Adrenal gland (tissue), 12 donors: ENCODE results near the gene FARS2. TPM values are rescaled to one million over a fixed set of nuclear protein-coding genes. Genes with fewer than 3 reads are reported as not detected.

Experiments used
- DNase-seq, 7 donors: peaks; one replicate each; pipeline ENCODE4 v3.0.0-alpha.2; 2019 to 2020
- H3K27ac ChIP-seq, 5 donors: fragments of 200-600 bp; sonication (generic) in 4 of 5; 1 replicate in 3 of 5; 2 replicates in 2 of 5; pipeline versions ENCODE4 v1.5.1 to v1.8.0; 2016 to 2020; ENCODE audit warnings: mild to moderate bottlenecking in 1 of 5
- H3K27me3 ChIP-seq: fragments of 200-600 bp; 2 replicates; pipeline ENCODE4 v1.8.0; 2021
- H3K36me3 ChIP-seq, 2 donors: fragments of 200-600 bp; replicated peaks in 1 of 2; 1 replicate in 1 of 2; 2 replicates in 1 of 2; pipeline versions ENCODE4 v1.5.1 to v1.8.0; 2018 to 2022
- H3K4me1 ChIP-seq, 2 donors: fragments of 200-600 bp; replicated peaks in 1 of 2; 1 replicate in 1 of 2; 2 replicates in 1 of 2; pipeline versions ENCODE4 v1.5.1 to v1.8.0; 2018 to 2021
- H3K4me3 ChIP-seq, 4 donors: fragments of 200-600 bp; sonication (generic) in 3 of 4; one replicate each; pipeline ENCODE4 v1.5.1; 2016 to 2018
- H3K9me3 ChIP-seq, 3 donors: fragments of 200-600 bp; sonication (generic) in 1 of 3; replicated peaks in 1 of 3; 1 replicate in 2 of 3; 2 replicates in 1 of 3; pipeline versions ENCODE4 v1.5.1 to v1.8.0; 2016 to 2021
- POLR2A ChIP-seq, 2 donors: fragments of 450-650 bp; IDR thresholded peaks; one replicate each; pipeline ENCODE4 v1.6.1; 2017; ENCODE audit warnings: antibody characterized with exemption in 2 of 2, mild to moderate bottlenecking in 2 of 2, moderate library complexity in 1 of 2
- WGBS, 4 donors: extraction: QIAGEN DNeasy Blood & Tissue Kit in 2 of 4; methylation state at CpG; one replicate each; pipeline versions ENCODE4 v1.1.5 to v1.1.7; 2013 to 2017; 5-methylcytosine and 5-hydroxymethylcytosine counted together
- intact Hi-C, 2 donors: fragments of 100-400 bp; cut with DNase I; formaldehyde crosslinking; loops; one replicate each; pipeline versions ENCODE4 v1.14.1 to v1.15.0; 2022 to 2023
- polyA plus RNA-seq, 3 donors: library from polyadenylated mRNA; stranded (reverse); fragments of 200-250 nt in 2 of 3; fragments of 350-450 nt in 1 of 3; fragmentation: Illumina TruSeq in 1 of 3; extraction: RNeasy Lipid Tissue Mini Kit (QIAGEN cat#74804) in 1 of 3; gene quantifications; one replicate each; pipeline ENCODE4 v1.2.3, GENCODE V29; 2013 to 2014
- total RNA-seq, 9 donors: library from RNA; depleted of rRNA in 4 of 9; stranded (reverse); fragments of >200 nt in 4 of 9; fragments of 120-200 nt in 1 of 9; fragmentation: NEBNext Ultra II Directional in 1 of 9; extraction: Animal tissue kit (Norgen Biotek cat#: 25700) in 1 of 9; gene quantifications; one replicate each; pipeline versions ENCODE4 v1.1.0 to v1.2.4, GENCODE V29; 2013 to 2023
- TF ChIP-seq, protein P1 (sequence below), 6 experiments: fragments of 450-650 bp in 4 of 6; fragments of 200-600 bp in 2 of 6; sonication (generic) in 1 of 6; IDR thresholded peaks; 1 replicate in 5 of 6; 2 replicates in 1 of 6; pipeline versions ENCODE4 v1.5.1 to v1.8.0; 2016 to 2021; ENCODE audit warnings: antibody characterized with exemption in 6 of 6, mild to moderate bottlenecking in 2 of 6, moderate library complexity in 1 of 6
- donor health status: healthy with polysubstance abuse.
- donor health status: Bipolar disorder and iron deficiency.
- donor health status: DM: yes; HTN: yes; CAD: no.
- donor health status: DM: no; HTN: no; CAD: no.
- donor health status: DM: no; HTN: no; CAD: no.
- donor health status: DM: yes; HTN: yes; CAD: no.

Gene FARS2
- total and polyA plus RNA-seq, 12 donors, result 7.2 to 55.2 (median 19.8) TPM

DNA sequence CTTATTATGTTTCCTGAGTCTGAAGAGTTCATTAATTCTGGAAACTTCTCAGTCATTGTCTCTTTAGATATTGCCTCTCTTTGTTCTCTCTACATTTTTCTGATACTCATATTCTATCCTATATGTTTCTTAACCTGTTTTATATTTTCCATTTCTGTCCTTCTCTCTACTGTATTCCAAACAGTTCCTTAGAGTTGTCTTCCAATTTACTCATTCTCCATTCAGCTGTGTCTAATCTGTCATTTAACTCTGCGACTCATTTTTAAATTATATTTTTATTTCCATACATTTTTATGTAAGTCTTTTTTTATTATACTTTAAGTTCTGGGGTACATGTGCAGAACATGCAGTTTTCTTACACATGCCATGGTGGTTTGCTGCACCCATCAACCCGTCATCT lies 493.6 kb downstream of the FARS2 start:
- H3K36me3 ChIP-seq, result no peaks in the 10 kb centered on the region
- no peak overlapping the region for H3K4me3 ChIP-seq
- no peaks in the 10 kb centered on the region for H3K27me3 ChIP-seq
- no peak for DNase-seq
- H3K9me3 ChIP-seq, result peaks cover 0 to 8% (median 0%) of the 10 kb centered on the region in 3 donors
- intact Hi-C loops, result no loop called here
- no peak for TF ChIP-seq POLR2A (IDR thresholded peaks at IDR 0.05)
- TF ChIP-seq, protein P1, sequence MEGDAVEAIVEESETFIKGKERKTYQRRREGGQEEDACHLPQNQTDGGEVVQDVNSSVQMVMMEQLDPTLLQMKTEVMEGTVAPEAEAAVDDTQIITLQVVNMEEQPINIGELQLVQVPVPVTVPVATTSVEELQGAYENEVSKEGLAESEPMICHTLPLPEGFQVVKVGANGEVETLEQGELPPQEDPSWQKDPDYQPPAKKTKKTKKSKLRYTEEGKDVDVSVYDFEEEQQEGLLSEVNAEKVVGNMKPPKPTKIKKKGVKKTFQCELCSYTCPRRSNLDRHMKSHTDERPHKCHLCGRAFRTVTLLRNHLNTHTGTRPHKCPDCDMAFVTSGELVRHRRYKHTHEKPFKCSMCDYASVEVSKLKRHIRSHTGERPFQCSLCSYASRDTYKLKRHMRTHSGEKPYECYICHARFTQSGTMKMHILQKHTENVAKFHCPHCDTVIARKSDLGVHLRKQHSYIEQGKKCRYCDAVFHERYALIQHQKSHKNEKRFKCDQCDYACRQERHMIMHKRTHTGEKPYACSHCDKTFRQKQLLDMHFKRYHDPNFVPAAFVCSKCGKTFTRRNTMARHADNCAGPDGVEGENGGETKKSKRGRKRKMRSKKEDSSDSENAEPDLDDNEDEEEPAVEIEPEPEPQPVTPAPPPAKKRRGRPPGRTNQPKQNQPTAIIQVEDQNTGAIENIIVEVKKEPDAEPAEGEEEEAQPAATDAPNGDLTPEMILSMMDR (IDR thresholded peaks at IDR 0.05), result no peak
- H3K27ac ChIP-seq, result no peak overlapping the region
- H3K4me1 ChIP-seq, result no peaks in the 10 kb centered on the region
- WGBS, 4 donors, result 94 to 98% (median 97%) methylated on average over 2 of the region's 2 CpGs

GRCh38 chr6:5759571-5759970 lies 498.3 kb downstream of the FARS2 start:
- Histone ChIP-seq H3K36me3 (no peaks in the 10 kb centered on the region), H3K27me3 (no peaks in the 10 kb centered on the region), H3K4me1 (no peaks in the 10 kb centered on the region), H3K9me3 (peaks cover 0 to 3% (median 0%) of the 10 kb centered on the region in 3 donors), H3K4me3 (no peak overlapping the region), H3K27ac (no peak overlapping the region)
- intact Hi-C loops, result no loop called here
- DNase-seq, result peak in 1 of 7 donors; percentile 10
- WGBS, 4 donors, result 92 to 94% (median 93%) methylated on average over 5 of the region's 5 CpGs
- TF ChIP-seq, protein P1 (IDR thresholded peaks at IDR 0.05), result no peak
- TF ChIP-seq POLR2A (IDR thresholded peaks at IDR 0.05), result no peak

DNA sequence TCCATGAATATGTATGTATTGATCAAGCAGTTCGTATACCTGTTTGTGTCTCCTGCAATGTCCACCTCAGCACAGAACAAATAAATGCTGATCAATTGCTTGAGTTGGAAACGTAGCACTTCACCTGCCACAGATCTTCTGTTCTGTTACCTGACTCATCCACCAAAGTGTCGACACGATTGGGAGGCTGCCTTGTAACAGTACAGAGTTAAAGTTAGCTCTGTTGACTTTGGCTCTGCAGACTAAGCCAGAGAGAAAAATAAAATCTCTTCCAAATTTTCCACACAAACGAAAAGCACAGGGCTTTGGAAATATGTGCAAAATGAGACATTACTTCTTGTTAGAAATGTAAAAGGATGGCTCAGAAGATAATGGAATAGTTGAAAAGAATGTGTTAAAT lies 500.1 kb downstream of the FARS2 start:
- WGBS, 4 donors, result 70 to 80% (median 76%) methylated on average over 5 of the region's 5 CpGs
- Histone ChIP-seq H3K4me1 (no peaks in the 10 kb centered on the region), H3K4me3 (no peak overlapping the region), H3K27ac (no peak overlapping the region), H3K9me3 (no peaks in the 10 kb centered on the region), H3K27me3 (no peaks in the 10 kb centered on the region), H3K36me3 (no peaks in the 10 kb centered on the region)
- intact Hi-C loops, result no loop called here
- DNase-seq, result no peak
- TF ChIP-seq, protein P1 (IDR thresholded peaks at IDR 0.05), result no peak
- TF ChIP-seq POLR2A (IDR thresholded peaks at IDR 0.05), result no peak

DNA sequence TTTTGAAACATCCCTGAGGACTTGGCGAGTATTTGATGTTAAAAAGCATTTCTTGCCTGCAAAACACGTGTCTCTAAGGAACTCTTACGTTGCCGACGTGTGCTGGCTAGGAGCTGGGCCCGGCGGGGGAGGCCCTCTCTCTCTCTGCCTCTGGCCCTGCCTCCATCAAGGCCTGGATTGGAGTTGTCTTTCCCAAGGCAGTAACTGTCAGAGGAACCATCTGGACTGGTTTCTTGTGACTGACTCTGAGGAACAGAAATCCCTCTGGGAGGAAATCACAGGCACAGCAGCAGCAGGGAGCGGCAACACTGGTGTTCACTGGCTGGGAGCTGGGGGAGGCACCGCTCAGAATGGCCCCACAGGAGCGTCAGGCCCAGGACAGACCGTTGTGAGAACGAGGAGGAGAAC lies 501.3 kb downstream of the FARS2 start:
- Histone ChIP-seq H3K27ac (no peak overlapping the region), H3K4me1 (no peaks in the 10 kb centered on the region), H3K27me3 (no peaks in the 10 kb centered on the region), H3K9me3 (no peaks in the 10 kb centered on the region), H3K36me3 (no peaks in the 10 kb centered on the region), H3K4me3 (no peak overlapping the region)
- intact Hi-C loops, result no loop called here
- 81 to 91% (median 85%) methylated on average over 9 to 12 of the region's 12 CpGs for WGBS, 4 donors
- no peak for DNase-seq
- no peak for TF ChIP-seq POLR2A (IDR thresholded peaks at IDR 0.05)
- TF ChIP-seq, protein P1 (IDR thresholded peaks at IDR 0.05), result no peak
